Glutamatergic neuron (in vitro differentiated cells): ENCODE measurements around the gene DENND1C. TPM values are rescaled to one million over a fixed set of nuclear protein-coding genes. Genes with fewer than 3 reads are reported as not detected.
"Not testable (repeated sequence)": the region's sequence is repeated elsewhere in the genome, so short reads cannot be mapped to it uniquely, and the experiment has no call there.

Experiments used
- DNase-seq: peaks from one replicate; pipeline ENCODE4 v3.0.0; 2022
- H3K27ac Mint-ChIP-seq: one replicate; pipeline ENCODE4 v1.8.0; 2020; ENCODE audit warnings: mild to moderate bottlenecking, mixed read lengths, inconsistent platforms; ENCODE audit not compliant: unreplicated experiment
- H3K27me3 Mint-ChIP-seq: one replicate; pipeline ENCODE4 v1.8.0; 2020; ENCODE audit warnings: mild to moderate bottlenecking, moderate library complexity, mixed read lengths, inconsistent platforms; ENCODE audit not compliant: unreplicated experiment
- H3K36me3 Mint-ChIP-seq: one replicate; pipeline ENCODE4 v1.8.0; 2020; ENCODE audit warnings: mild to moderate bottlenecking, mixed read lengths, inconsistent platforms; ENCODE audit not compliant: unreplicated experiment
- H3K4me1 Mint-ChIP-seq: one replicate; pipeline ENCODE4 v1.8.0; 2020; ENCODE audit warnings: mild to moderate bottlenecking, low read depth, mixed read lengths, inconsistent platforms; ENCODE audit not compliant: unreplicated experiment
- H3K4me3 Mint-ChIP-seq: one replicate; pipeline ENCODE4 v1.8.0; 2020; ENCODE audit warnings: mild to moderate bottlenecking, mixed read lengths, inconsistent platforms; ENCODE audit not compliant: unreplicated experiment
- H3K9me3 Mint-ChIP-seq: one replicate; pipeline ENCODE4 v1.8.0; 2020; ENCODE audit warnings: mild to moderate bottlenecking, moderate library complexity, mixed read lengths, inconsistent platforms; ENCODE audit not compliant: unreplicated experiment
- CTCF ChIP-seq: fragments of 200-600 bp; sonication (generic); IDR thresholded peaks from one replicate; pipeline ENCODE4 v1.5.0; 2021; ENCODE audit not compliant: partially characterized antibody, unreplicated experiment
- total RNA-seq: library from RNA; stranded (reverse); fragmentation: NEBNext Ultra II Directional; extraction: Animal tissue kit (Norgen Biotek cat#: 25700); gene quantifications from one replicate; pipeline ENCODE4 v1.2.1, GENCODE V29; 2021; ENCODE audit not compliant: unreplicated experiment

The DENND1C gene
- total RNA-seq, 1 donor from 2014 or later: not detected

- Mint-ChIP-seq H3K4me1 (peaks cover 6% of the 10 kb centered on the region), H3K36me3 (no peaks in the 10 kb centered on the region), H3K27me3 (peaks cover 4% of the 10 kb centered on the region), H3K9me3 (peaks cover 7% of the 10 kb centered on the region), H3K27ac (no peak overlapping the region), H3K4me3 (no peak overlapping the region)
- no peak for TF ChIP-seq CTCF
- DNase-seq: no peak
Observed at GRCh38 chr19:6509118-6509971, 27.8 kb upstream of the DENND1C start.

DNA sequence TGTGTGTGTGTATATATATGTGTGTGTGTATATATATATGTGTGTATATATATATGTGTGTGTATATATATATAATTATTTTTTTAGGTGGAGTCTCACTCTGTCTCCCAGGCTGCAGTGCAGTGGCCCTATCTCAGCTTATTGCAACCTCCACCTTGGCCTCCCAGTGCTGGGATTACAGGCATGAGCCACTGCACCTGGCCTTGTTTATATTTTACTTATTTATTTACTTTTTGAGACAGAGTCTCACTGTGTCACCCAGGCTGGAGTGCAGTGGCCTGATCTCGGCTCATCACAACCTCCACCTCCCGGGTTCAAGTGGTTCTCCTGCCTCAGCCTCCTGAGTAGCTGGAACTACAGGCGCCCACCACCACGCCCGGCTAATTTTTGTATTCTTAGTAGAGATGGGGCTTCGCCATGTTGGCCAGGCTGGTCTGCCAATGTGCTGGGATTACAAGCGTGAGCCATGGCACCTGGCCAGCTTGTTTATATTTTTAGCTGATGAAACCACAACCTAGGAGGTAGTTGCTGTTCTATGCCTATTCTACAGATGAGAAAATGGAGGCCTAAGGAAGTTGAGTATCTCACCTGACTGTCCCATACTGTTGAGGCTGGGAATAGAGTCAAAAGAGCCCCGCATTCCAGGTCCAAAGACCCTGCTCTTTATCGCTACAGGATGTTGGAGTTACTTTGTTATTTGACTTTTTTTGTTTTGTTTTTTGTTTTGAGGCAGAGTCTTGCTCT lies 26.6 kb upstream of the DENND1C start:
- not testable (repeated sequence) for H3K4me1 Mint-ChIP-seq, H3K9me3 Mint-ChIP-seq, H3K36me3 Mint-ChIP-seq, H3K27ac Mint-ChIP-seq, H3K27me3 Mint-ChIP-seq, DNase-seq, H3K4me3 Mint-ChIP-seq

DNA sequence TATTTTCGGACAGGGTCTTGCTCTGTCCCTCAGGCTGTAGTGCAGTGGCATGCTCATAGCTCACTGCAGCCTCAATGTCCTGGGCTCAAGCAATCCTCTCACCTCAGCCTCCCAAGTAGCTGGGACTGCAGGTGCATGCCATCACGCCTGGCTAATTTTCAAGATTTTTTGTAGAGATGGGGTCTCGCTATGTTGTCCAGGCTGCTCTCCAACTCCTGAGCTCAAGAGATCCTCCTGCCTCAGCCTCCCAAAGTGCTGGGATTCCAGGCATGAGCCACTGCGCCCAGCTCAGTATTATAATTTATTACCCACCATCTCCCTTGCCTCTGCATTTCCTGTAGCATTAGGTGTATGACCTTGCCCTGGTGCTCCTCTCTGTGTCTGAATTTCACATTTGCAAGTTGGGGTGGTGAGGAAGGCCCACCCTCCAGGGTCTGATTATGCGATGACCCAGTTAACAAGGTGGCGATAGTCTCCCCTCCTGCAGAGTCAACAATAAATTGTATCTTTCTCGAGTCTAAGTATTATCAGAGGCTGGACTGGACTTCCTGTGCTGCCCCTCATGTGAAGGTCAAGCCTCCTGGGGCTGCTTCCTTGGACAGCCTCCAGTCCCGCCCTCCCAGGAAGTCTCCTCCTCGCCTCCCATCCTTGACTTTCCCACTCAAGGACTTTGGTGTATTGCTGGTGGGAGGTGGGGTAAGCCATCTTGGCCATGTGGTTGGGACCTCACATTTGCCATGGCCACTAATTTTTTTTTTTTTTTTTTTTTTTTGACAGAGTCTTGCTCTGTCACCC lies 22.0 kb upstream of the DENND1C start:
- Mint-ChIP-seq H3K36me3 (peaks cover 1% of the 10 kb centered on the region), H3K9me3 (peaks cover 7% of the 10 kb centered on the region), H3K27me3 (peaks cover 10% of the 10 kb centered on the region), H3K4me1 (peaks cover 4% of the 10 kb centered on the region), H3K27ac (no peak overlapping the region), H3K4me3 (peak overlapping the region; percentile 40)
- no peak for DNase-seq
- TF ChIP-seq CTCF: no peak

DNA sequence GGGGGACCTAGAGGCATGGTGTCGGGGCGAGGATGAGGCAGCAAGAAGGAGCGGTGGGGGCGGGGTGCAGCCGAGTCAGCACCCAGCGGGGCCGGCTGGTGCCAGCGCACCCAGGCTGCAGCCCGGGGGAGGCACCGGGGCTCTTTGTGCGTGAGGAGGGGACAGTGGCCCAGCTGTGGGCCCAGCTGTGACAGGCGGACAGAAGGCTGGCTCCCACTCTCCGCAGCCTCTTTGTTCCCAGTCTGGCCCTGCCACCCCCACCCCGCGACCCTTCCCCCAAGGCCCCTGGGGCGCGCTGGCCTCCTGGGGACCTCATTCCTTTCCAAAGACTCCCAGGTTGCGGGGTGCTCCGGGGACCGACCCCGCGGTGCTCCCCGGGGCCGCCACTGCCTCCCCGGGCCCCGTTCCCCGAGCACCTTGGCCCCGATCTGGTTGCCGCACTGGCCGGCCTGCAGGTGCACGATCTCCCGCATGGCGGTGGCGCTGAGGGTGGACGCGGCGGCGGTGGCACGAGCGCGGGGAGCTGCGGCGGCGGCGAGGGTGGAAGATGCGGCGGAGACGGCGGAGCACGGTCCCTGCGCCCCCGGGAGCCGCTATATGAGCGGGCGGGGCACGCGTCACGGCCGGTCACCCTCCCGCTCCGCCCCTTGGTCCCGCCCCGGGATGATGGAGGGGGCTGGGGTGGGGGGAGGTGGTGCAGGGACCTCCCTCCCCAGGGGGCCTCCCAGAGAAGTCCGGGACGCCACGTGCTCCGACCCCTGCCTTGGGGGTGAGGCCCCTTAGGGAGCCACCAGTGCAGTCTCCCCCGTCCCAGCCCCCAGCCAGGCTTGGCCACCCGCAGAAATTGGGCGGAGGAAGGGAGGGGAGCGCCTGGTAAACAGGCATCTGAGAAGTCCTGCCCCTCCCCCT lies 20.4 kb upstream of the DENND1C start, which contains the start of gene TUBB4A:
TUBB4A (minus strand) TSS at position 570 of the 909 bp plus-strand sequence; CDS start at position 473, 97 bp downstream.
- Mint-ChIP-seq H3K36me3 (peaks cover 7% of the 10 kb centered on the region), H3K27me3 (peaks cover 10% of the 10 kb centered on the region), H3K27ac (peak within 1 kb of the TSS; percentile 97), H3K4me3 (peak within 1 kb of the TSS; percentile 99), H3K9me3 (peaks cover 5% of the 10 kb centered on the region), H3K4me1 (peaks cover 4% of the 10 kb centered on the region)
- DNase-seq: peak; percentile 80
- TF ChIP-seq CTCF: no peak
